Mesothelial cell of epicardium (in vitro differentiated cells): Measurements from ENCODE around the gene CTNNA3. TPM values are rescaled to one million over a fixed set of nuclear protein-coding genes. Genes with fewer than 3 reads are reported as not detected.
"Not testable (repeated sequence)": the region's sequence is repeated elsewhere in the genome, so short reads cannot be mapped to it uniquely, and the experiment has no call there.

ENCODE experiments used
- DNase-seq, 2 experiments: peaks; one replicate each; pipeline ENCODE4 v3.0.0; 2021; ENCODE audit warnings: low spot score in 2 of 2; ENCODE audit not compliant: unreplicated experiment in 2 of 2
- H3K27ac Mint-ChIP-seq: 2 replicates; pipeline ENCODE4 v1.8.0; 2021; ENCODE audit warnings: mixed read lengths
- H3K27me3 Mint-ChIP-seq: 2 replicates; pipeline ENCODE4 v1.8.0; 2021; ENCODE audit warnings: low read depth, mixed read lengths
- H3K36me3 Mint-ChIP-seq: 2 replicates; pipeline ENCODE4 v1.8.0; 2021; ENCODE audit warnings: mixed read lengths
- H3K4me1 Mint-ChIP-seq: 2 replicates; pipeline ENCODE4 v1.8.0; 2021; ENCODE audit warnings: mixed read lengths
- H3K4me3 Mint-ChIP-seq: 2 replicates; pipeline ENCODE4 v1.8.0; 2021; ENCODE audit warnings: mild to moderate bottlenecking, moderate library complexity, mixed read lengths
- H3K9me3 Mint-ChIP-seq: 2 replicates; pipeline ENCODE4 v1.8.0; 2021; ENCODE audit warnings: mixed read lengths
- CTCF ChIP-seq: fragments of 200-600 bp; sonication (generic); IDR thresholded peaks from one replicate; pipeline ENCODE4 v1.5.0; 2021; ENCODE audit warnings: antibody characterized with exemption; ENCODE audit not compliant: unreplicated experiment
- total RNA-seq: library from RNA; stranded (reverse); gene quantifications from 3 replicates; pipeline ENCODE4 v1.2.1, GENCODE V29; 2021

CTNNA3 gene
- total RNA-seq, 1 donor from 2014 or later: 14.2 TPM

DNA sequence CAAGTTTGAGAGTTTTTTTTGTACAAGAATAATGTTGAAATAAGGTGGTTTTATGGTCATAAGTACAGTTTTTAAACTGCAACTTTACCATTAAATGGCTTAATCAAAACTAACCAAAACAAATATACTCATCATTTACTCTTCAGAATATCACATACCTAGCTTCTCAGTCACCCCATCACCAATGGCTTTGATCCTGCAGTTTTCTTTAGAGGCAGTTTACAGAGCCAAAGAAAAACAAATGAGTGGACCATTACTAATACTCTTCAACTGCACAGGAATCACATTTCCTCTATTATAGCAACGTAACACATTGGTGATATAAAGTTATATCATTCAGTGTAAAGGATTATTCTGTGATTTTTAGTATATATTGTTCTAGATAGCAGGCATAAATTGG lies 1346.3 kb downstream of the CTNNA3 start:
- TF ChIP-seq CTCF: no peak
- H3K9me3 Mint-ChIP-seq: peaks cover 14% of the 10 kb centered on the region
- no peaks in the 10 kb centered on the region for H3K4me1 Mint-ChIP-seq
- H3K27ac Mint-ChIP-seq: no peak overlapping the region
- H3K4me3 Mint-ChIP-seq: no peak overlapping the region
- H3K27me3 Mint-ChIP-seq: no peaks in the 10 kb centered on the region
- H3K36me3 Mint-ChIP-seq: no peaks in the 10 kb centered on the region
- DNase-seq: no peak

- no peaks in the 10 kb centered on the region for H3K27me3 Mint-ChIP-seq
- no peak overlapping the region for H3K27ac Mint-ChIP-seq
- TF ChIP-seq CTCF: no peak
- no peak overlapping the region for H3K4me3 Mint-ChIP-seq
- peaks cover 14% of the 10 kb centered on the region for H3K9me3 Mint-ChIP-seq
- no peaks in the 10 kb centered on the region for H3K36me3 Mint-ChIP-seq
- H3K4me1 Mint-ChIP-seq: no peaks in the 10 kb centered on the region
- no peak for DNase-seq
These were observed 1346.9 kb downstream of the CTNNA3 start for GRCh38 chr10:66349076-66349475.

- TF ChIP-seq CTCF: no peak
- Mint-ChIP-seq H3K4me1 (no peaks in the 10 kb centered on the region), H3K27ac (no peak overlapping the region), H3K36me3 (no peaks in the 10 kb centered on the region), H3K4me3 (no peak overlapping the region), H3K9me3 (peaks cover 34% of the 10 kb centered on the region), H3K27me3 (no peaks in the 10 kb centered on the region)
- DNase-seq: no peak
These were observed 1358.8 kb downstream of the CTNNA3 start for GRCh38 chr10:66337211-66337610.

GRCh38 chr10:66336791-66337190 lies 1359.2 kb downstream of the CTNNA3 start:
- DNase-seq: no peak

GRCh38 chr10:66335753-66336152 lies 1360.2 kb downstream of the CTNNA3 start:
- H3K4me1 Mint-ChIP-seq, H3K36me3 Mint-ChIP-seq, H3K27me3 Mint-ChIP-seq, DNase-seq, H3K27ac Mint-ChIP-seq, H3K4me3 Mint-ChIP-seq: not testable (repeated sequence)
- H3K9me3 Mint-ChIP-seq: peaks cover 34% of the 10 kb centered on the region

More at GRCh38 chr10:66336791-66337190, 1359.2 kb downstream of the CTNNA3 start:
- Mint-ChIP-seq H3K36me3 (no peaks in the 10 kb centered on the region), H3K4me1 (no peaks in the 10 kb centered on the region), H3K9me3 (peaks cover 34% of the 10 kb centered on the region), H3K4me3 (no peak overlapping the region), H3K27me3 (no peaks in the 10 kb centered on the region), H3K27ac (no peak overlapping the region)
- no peak for TF ChIP-seq CTCF

DNA sequence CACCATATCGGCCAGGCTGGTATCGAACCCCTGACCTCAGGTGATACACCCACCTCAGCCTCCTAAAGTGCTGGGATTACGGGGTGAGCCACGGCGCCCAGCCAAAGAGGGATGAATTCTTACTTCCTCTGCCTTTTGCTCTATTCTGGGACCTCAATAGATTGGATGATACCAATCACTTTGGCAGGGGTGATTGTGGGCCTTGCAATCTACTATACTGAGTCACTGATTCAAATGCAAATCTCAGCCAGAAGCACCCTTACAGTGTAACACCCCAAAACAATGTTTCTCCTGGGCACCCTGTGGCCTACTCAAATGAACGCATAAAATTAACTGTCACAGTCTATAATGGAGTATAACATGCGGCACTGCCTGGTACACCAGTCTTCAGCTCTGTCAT lies 1366.8 kb downstream of the CTNNA3 start:
- Mint-ChIP-seq H3K9me3 (peaks cover 11% of the 10 kb centered on the region), H3K4me1 (no peaks in the 10 kb centered on the region), H3K4me3 (no peak overlapping the region), H3K36me3 (peaks cover 1% of the 10 kb centered on the region), H3K27ac (no peak overlapping the region), H3K27me3 (no peaks in the 10 kb centered on the region)
- no peak for DNase-seq
- TF ChIP-seq CTCF: no peak
